ENCODE data around the gene KIFC3.

- TF ChIP-seq POLR2AphosphoS5 (IDR thresholded peaks at IDR 0.05; ENCODE audit: low read depth, low read length) (no peak), SIN3A (IDR thresholded peaks at IDR 0.05; ENCODE audit: borderline replicate concordance, insufficient read depth, low read length) (no peak)
These were observed 39.8 kb downstream of the KIFC3 start for GRCh38 chr16:57762365-57763040.

All from PFSK-1 (cell line).